Stimulated activated CD4-positive, alpha-beta T cell treated with anti-CD3 and anti-CD28 coated beads, Interleukin-2, amount 100 ng/mL, for 4 hours (primary cell): ENCODE measurements around the gene FBXO22.
"Not testable (repeated sequence)": the region's sequence is repeated elsewhere in the genome, so short reads cannot be mapped to it uniquely, and the experiment has no call there.

ENCODE experiments used
- DNase-seq: peaks from one replicate; pipeline ENCODE4 v3.0.0-alpha.2; 2020; ENCODE audit warnings: low read depth

FBXO22 gene

GRCh38 chr15:75981149-75981815 is 77.6 kb downstream of the FBXO22 start:
- no peak for DNase-seq

GRCh38 chr15:75982468-75982867 is 78.8 kb downstream of the FBXO22 start:
- no peak for DNase-seq

GRCh38 chr15:75984706-75985105 is 81.0 kb downstream of the FBXO22 start:
- DNase-seq, result not testable (repeated sequence)

- DNase-seq, result no peak
Observed at GRCh38 chr15:75985971-75986370, 82.3 kb downstream of the FBXO22 start.

- no peak for DNase-seq
Observed at GRCh38 chr15:75989045-75989444, 85.4 kb downstream of the FBXO22 start.

- no peak for DNase-seq
Observed at GRCh38 chr15:75989875-75990274, 86.2 kb downstream of the FBXO22 start.
